Measurements from ENCODE around the gene NFKBIZ. TPM values are rescaled to one million over a fixed set of nuclear protein-coding genes. Genes with fewer than 3 reads are reported as not detected.

NFKBIZ gene, protein sequence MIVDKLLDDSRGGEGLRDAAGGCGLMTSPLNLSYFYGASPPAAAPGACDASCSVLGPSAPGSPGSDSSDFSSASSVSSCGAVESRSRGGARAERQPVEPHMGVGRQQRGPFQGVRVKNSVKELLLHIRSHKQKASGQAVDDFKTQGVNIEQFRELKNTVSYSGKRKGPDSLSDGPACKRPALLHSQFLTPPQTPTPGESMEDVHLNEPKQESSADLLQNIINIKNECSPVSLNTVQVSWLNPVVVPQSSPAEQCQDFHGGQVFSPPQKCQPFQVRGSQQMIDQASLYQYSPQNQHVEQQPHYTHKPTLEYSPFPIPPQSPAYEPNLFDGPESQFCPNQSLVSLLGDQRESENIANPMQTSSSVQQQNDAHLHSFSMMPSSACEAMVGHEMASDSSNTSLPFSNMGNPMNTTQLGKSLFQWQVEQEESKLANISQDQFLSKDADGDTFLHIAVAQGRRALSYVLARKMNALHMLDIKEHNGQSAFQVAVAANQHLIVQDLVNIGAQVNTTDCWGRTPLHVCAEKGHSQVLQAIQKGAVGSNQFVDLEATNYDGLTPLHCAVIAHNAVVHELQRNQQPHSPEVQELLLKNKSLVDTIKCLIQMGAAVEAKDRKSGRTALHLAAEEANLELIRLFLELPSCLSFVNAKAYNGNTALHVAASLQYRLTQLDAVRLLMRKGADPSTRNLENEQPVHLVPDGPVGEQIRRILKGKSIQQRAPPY
- 5.1 to 8.1 TPM (median 6.8 TPM) in 5 replicates for total RNA-seq (2022; extraction: Qiagen RNA extraction; ENCODE audit: low read depth)

GRCh38 chr3:101848754-101849713, at the start of gene NFKBIZ:
Gene NFKBIZ (plus strand): TSS chr3:101849514. CDS start chr3:101849629, 115 bp downstream.

Other genes with a start within 250 kb of the NFKBIZ start
- 9.7 to 10.5 TPM (median 10.0 TPM) in 5 replicates for gene ZBTB11, start 172.4 kb upstream of the NFKBIZ start, total RNA-seq (2022; extraction: Qiagen RNA extraction; ENCODE audit: low read depth)
- gene RPL24, start 162.8 kb upstream of the NFKBIZ start, total RNA-seq (2022; extraction: Qiagen RNA extraction; ENCODE audit: low read depth): 1,643 to 1,995 TPM (median 1,710 TPM) in 5 replicates
- gene CEP97, start 124.9 kb upstream of the NFKBIZ start, total RNA-seq (2022; extraction: Qiagen RNA extraction; ENCODE audit: low read depth): 3.8 to 6.0 TPM (median 5.0 TPM) in 5 replicates
- 22.1 to 27.3 TPM (median 24.2 TPM) in 5 replicates for gene NXPE3, start 70.3 kb upstream of the NFKBIZ start, total RNA-seq (2022; extraction: Qiagen RNA extraction; ENCODE audit: low read depth)